Measurements from ENCODE around the gene PLXNB2.
A peak's percentile ranks its signal among the peaks of the same experiment; 100 is the strongest.

Gene PLXNB2

DNA sequence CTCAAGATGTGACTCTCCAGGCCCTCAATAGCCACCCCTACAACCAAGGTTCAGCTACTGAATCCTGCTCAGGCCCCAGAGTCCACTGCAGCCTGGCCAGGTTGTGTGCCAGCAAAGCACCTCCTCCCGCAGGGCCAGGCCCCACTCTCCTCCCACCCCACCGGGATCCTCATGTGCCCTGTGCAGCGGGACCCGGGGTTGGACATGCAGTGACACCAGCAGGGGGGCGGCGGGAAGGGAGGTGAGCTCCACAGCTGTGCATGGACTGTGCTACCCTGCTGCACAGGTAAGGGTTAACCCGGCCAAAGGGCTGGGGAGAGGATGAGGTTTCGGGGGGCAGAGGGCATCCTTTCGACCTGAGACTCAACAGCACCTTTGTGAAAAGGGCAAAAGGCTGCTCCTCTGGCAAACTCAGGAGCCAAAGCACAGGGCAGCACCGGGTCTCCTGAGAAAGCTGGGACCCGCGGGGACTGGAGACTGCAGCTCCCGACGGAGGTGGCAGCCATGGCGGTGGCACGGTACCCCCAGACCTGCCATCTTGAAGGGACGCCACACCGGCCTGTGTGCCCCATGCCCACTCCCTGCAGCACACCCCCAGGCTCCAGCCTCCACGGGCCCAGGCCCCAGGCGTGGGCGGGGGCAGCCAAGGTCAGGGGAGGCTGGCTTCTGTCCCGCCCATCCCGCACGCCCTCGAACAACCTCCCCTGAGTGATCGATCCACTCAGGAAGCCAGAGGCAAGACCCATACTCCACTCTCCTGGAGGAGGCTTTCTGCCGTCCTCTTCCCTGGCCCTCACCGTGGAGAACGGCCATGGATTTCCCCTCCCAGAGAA lies 10.6 kb downstream of the PLXNB2 start:
- H3K27ac ChIP-seq (ENCODE audit: low read depth, low read length, severe bottlenecking): no peak overlapping the region
- H3K4me3 ChIP-seq (ENCODE audit: extremely low read depth, insufficient read depth, low read length, poor library complexity, severe bottlenecking): no peak overlapping the region
- WGBS, 2 experiments (ENCODE audit: insufficient coverage in 2 of 2): 92 to 94% methylated on average over 23 to 25 of the region's 29 CpGs
- no peaks in the 10 kb centered on the region for H3K9me3 ChIP-seq (ENCODE audit: control insufficient read depth, low read length)
- H3K36me3 ChIP-seq (ENCODE audit: control insufficient read depth, insufficient read depth, low read length): peaks cover 26% of the 10 kb centered on the region
- H3K4me1 ChIP-seq (ENCODE audit: control insufficient read depth, insufficient read depth, low read length, poor library complexity, severe bottlenecking): peaks cover 35% of the 10 kb centered on the region

DNA sequence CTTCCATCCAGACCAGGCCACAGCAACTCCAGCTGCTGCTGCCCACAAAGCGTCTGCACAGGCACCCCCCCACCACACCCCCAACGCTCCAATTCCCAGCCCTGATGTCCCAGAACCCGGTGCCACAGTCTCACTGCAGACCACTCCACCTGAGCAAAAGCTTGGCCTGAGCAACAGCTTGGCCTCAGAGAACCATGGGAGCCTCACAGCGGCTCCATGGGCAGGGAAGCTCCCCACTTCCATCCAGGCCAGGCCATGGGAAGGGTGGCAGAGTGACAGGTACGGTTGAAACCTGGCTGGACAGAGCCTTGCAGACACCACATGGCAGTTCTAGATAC lies 13.2 kb downstream of the PLXNB2 start:
- Histone ChIP-seq H3K9me3 (ENCODE audit: control insufficient read depth, low read length) (no peaks in the 10 kb centered on the region), H3K27ac (ENCODE audit: low read depth, low read length, severe bottlenecking) (peak overlapping the region; percentile 96), H3K4me1 (ENCODE audit: control insufficient read depth, insufficient read depth, low read length, poor library complexity, severe bottlenecking) (peaks cover 20% of the 10 kb centered on the region), H3K4me3 (ENCODE audit: extremely low read depth, insufficient read depth, low read length, poor library complexity, severe bottlenecking) (no peak overlapping the region), H3K36me3 (ENCODE audit: control insufficient read depth, insufficient read depth, low read length) (peaks cover 40% of the 10 kb centered on the region)
- 83 to 88% methylated on average over 2 to 5 of the region's 5 CpGs for WGBS, 2 experiments (ENCODE audit: insufficient coverage in 2 of 2)

DNA sequence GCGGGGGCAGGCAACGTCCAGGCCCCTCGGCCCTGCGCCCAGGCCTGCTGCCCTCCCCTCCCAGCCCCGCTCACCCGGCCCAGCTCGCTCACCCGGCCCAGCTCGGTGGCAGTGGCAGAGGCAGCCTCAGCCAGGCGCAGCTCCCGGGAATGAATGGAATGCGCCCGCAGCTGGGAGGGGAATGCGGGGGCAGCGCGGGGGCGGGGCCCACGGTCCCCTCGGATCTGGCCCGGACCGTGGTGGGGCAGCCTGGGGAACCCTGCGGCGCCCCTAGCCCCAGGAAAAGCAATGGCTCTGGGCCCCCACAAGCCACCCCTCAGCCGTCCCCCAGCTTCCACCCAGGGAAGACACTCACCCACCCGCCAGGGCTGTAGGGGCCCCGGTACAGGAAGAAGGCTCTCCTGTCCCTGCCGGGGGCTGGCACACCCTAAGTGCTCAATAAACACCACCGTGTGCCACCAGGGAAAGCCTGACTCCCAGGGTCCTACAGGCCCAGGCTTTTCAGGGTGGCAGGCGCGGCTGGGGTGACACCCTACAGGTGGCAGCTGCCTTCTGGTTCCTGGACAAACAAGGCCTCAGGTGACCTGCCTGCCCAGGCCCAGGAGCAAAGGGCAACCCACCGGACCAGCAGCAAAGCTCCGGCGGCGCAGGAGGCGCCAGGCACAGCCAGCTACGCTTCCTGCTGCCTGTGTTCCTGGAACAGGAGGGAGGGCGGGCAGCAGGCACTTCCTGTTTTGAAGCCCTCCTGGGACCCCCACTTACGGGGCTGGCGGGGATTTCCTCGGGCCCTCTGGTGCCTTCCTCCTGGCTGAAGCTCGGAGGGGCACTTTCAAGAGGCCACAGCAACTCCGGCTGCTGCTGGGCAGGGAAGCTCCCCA lies 13.8 kb downstream of the PLXNB2 start:
- WGBS, 2 experiments (ENCODE audit: insufficient coverage in 2 of 2): 27 to 30% methylated on average over 27 to 34 of the region's 42 CpGs
- H3K4me3 ChIP-seq (ENCODE audit: extremely low read depth, insufficient read depth, low read length, poor library complexity, severe bottlenecking): peak overlapping the region; percentile 1
- H3K4me1 ChIP-seq (ENCODE audit: control insufficient read depth, insufficient read depth, low read length, poor library complexity, severe bottlenecking): peaks cover 20% of the 10 kb centered on the region

DNA sequence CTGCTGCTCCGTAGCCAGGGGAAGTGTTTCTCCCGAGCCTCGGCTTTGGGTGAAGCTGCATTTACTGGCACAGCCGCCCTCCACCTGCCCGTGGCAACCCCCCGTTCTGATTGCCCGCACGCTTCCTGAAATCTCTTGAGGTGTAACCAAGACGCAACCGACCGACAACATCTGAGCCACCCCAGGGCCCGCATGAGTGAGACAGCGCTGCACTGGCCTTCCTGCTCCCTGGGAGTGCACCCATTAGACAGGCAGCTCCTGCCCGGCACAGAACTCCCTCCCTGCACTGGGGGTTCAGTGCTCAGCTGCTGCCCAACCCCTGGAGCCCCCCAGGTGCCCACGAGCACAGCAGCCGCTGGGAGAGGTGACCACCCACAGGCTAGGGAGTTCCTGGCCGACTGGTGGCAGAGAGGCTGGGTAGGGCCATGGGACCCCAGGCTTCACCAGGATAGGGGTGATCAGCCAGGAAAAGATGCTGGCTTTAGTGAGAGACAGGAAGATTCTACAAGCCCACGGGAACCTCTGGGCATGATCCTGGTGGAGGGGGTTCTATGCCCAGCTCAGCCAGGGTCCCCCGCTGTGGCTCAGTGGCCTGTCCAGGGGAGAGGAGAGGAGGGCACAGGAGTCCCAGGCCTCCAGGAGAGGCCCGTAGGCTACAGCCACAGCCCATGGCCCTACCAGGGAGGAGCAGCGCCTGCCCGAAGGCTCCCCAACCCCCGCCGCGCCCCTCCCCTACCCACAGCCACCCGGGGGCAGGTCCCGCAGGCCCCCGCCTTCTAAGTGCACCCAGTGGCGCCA lies 14.6 kb downstream of the PLXNB2 start:
- 73 to 85% methylated on average over 19 to 24 of the region's 29 CpGs for WGBS, 2 experiments (ENCODE audit: insufficient coverage in 2 of 2)
- H3K4me3 ChIP-seq (ENCODE audit: extremely low read depth, insufficient read depth, low read length, poor library complexity, severe bottlenecking): peak overlapping the region; percentile 2
- no peaks in the 10 kb centered on the region for H3K9me3 ChIP-seq (ENCODE audit: control insufficient read depth, low read length)
- peaks cover 20% of the 10 kb centered on the region for H3K4me1 ChIP-seq (ENCODE audit: control insufficient read depth, insufficient read depth, low read length, poor library complexity, severe bottlenecking)
- H3K27ac ChIP-seq (ENCODE audit: low read depth, low read length, severe bottlenecking): peak overlapping the region; percentile 96
- H3K36me3 ChIP-seq (ENCODE audit: control insufficient read depth, insufficient read depth, low read length): peaks cover 54% of the 10 kb centered on the region

More for the DNA sequence above, 13.8 kb downstream of the PLXNB2 start:
- Histone ChIP-seq H3K27ac (ENCODE audit: low read depth, low read length, severe bottlenecking) (peak overlapping the region; percentile 96), H3K9me3 (ENCODE audit: control insufficient read depth, low read length) (no peaks in the 10 kb centered on the region), H3K36me3 (ENCODE audit: control insufficient read depth, insufficient read depth, low read length) (peaks cover 46% of the 10 kb centered on the region)

DNA sequence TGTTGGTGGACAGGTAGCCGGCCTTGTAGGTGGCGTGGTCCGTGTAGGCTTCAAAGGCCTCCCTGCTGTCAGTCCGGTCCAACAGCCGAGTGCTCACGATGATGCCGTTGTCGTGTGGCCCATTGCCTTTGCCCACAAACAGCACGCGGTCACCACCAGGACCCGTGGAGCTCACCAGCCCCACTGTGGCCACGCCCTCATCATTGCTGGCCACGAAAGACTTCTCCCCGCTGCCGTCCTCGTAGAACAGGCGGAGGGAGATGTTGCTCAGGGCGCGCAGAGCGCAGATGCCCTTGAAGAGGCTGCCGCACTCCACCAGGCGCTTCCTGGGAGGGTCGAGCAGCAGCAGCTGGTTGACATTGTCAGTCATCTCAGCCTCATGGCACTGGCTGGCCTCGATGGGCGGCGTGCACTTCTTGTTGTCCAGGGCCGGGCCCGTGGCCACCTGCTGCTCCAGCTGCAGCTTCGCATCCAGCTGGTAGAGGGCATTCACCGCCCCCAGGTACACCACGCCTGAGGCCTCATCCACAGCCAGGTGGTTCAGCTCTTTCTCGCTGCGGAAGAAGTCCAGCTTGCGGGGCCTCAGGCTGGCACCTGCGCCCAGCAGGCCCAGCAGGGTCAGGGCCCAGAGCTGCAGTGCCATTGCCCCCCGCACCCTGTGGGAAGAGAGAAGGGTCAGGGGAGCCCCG lies 17.4 kb downstream of the PLXNB2 start:
- H3K4me3 ChIP-seq (ENCODE audit: extremely low read depth, insufficient read depth, low read length, poor library complexity, severe bottlenecking): no peak overlapping the region
- peaks cover 72% of the 10 kb centered on the region for H3K36me3 ChIP-seq (ENCODE audit: control insufficient read depth, insufficient read depth, low read length)
- WGBS, 2 experiments (ENCODE audit: insufficient coverage in 2 of 2): 97 to 98% methylated on average over 36 to 37 of the region's 37 CpGs
- H3K4me1 ChIP-seq (ENCODE audit: control insufficient read depth, insufficient read depth, low read length, poor library complexity, severe bottlenecking): peaks cover 20% of the 10 kb centered on the region
- no peaks in the 10 kb centered on the region for H3K9me3 ChIP-seq (ENCODE audit: control insufficient read depth, low read length)
- no peak overlapping the region for H3K27ac ChIP-seq (ENCODE audit: low read depth, low read length, severe bottlenecking)

DNA sequence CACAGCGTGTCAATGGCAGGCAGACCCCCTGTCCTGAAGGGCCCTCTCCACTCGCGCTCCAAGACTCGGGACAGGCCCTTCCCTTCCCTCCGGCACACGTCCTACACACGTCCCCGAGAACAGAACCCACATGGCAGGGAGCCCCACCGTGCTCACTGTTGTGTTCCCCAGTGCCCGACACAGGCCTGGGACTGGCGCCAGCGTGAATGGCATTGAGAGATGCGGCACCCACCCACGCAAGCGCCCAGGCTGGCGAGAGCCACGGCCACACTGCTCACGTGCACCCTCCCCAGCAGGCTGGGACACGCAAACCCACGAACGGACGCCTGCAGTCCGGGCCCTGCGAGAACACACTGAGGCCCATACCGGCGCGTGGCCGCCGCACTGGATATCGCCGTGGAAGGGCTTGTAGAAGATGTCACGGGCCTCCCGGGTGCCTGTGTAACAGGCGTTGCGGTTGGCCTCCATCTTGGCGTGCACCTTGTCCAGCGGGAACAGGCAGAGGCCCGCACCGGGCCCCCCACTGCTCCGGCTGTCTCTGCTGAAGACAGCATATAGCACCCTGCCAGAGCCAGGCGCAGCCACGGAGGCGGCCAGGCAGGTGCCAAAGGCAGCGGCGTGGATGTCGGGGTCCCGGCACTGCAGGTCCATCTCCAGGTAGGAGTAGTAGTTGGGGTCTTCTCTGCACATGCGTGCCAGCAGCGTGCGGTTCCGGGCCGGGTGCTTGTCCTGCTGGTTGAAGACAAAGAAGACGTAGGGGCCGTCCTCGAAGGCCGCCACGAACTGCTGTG lies 18.1 kb downstream of the PLXNB2 start:
- WGBS, 2 experiments (ENCODE audit: insufficient coverage in 2 of 2): 97 to 98% methylated on average over 54 to 57 of the region's 57 CpGs
- peaks cover 76% of the 10 kb centered on the region for H3K36me3 ChIP-seq (ENCODE audit: control insufficient read depth, insufficient read depth, low read length)

DNA sequence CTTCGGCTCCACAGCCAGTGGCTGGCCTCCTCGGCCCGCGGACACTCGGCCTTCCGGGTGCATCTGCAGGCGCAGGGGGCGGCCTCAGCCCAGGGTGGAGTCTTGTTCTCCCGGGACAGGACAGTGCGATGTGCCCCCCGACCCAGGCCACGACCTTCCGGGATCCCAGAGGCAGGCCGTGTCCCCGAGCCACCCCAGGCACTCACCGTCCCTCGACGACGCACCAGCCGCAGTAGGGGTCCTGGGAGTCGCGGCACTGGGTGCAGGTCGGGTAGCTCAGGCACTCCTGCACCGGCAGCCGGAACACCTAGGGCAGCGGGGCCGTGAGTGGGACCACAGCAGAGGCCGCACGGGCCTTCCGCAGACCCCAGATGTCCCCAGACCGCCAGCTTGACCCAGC lies 19.7 kb downstream of the PLXNB2 start:
- no peak overlapping the region for H3K27ac ChIP-seq (ENCODE audit: low read depth, low read length, severe bottlenecking)
- no peak overlapping the region for H3K4me3 ChIP-seq (ENCODE audit: extremely low read depth, insufficient read depth, low read length, poor library complexity, severe bottlenecking)
- 95 to 97% methylated on average over 31 of the region's 31 CpGs for whole genome bisulfite sequencing, 2 experiments (ENCODE audit: insufficient coverage in 2 of 2)
- no peaks in the 10 kb centered on the region for H3K9me3 ChIP-seq (ENCODE audit: control insufficient read depth, low read length)
- H3K4me1 ChIP-seq (ENCODE audit: control insufficient read depth, insufficient read depth, low read length, poor library complexity, severe bottlenecking): peaks cover 7% of the 10 kb centered on the region
- peaks cover 87% of the 10 kb centered on the region for H3K36me3 ChIP-seq (ENCODE audit: control insufficient read depth, insufficient read depth, low read length)

More for the DNA sequence above, 18.1 kb downstream of the PLXNB2 start:
- no peaks in the 10 kb centered on the region for H3K9me3 ChIP-seq (ENCODE audit: control insufficient read depth, low read length)
- no peak overlapping the region for H3K27ac ChIP-seq (ENCODE audit: low read depth, low read length, severe bottlenecking)
- H3K4me3 ChIP-seq (ENCODE audit: extremely low read depth, insufficient read depth, low read length, poor library complexity, severe bottlenecking): no peak overlapping the region
- H3K4me1 ChIP-seq (ENCODE audit: control insufficient read depth, insufficient read depth, low read length, poor library complexity, severe bottlenecking): peaks cover 18% of the 10 kb centered on the region

DNA sequence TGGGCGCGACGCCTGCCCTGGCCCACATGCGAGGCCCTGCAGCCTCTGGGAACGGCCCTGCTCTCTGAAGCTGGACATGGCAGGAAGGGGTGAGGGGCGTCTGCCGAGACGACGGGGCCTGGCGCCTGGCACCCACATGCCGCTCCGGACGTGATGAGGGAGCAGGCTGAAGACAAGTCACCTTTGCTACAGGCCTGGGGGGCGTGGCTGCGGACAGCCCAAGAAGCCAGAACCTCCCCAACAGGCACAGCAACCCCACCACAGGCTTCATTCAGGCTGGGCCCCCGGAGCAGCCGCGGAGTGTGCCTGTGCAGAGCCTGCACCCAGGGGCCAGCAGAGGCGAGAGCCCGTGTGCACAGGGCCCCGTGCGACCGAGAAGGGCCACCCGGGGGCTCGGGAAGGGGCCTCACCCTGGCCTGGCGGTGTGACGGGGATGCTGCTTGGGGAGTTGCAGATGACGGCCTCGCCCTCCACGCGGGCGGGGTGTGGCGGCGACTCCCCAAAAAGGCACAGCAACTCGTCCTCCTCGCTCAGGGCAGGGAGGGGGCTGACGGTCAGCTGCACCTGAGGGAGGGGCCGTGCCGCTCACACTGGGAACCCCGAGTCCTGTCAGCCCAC lies 20.6 kb downstream of the PLXNB2 start:
- WGBS, 2 experiments (ENCODE audit: insufficient coverage in 2 of 2): 96 to 97% methylated on average over 34 to 36 of the region's 40 CpGs
- peaks cover 89% of the 10 kb centered on the region for H3K36me3 ChIP-seq (ENCODE audit: control insufficient read depth, insufficient read depth, low read length)
- no peak overlapping the region for H3K27ac ChIP-seq (ENCODE audit: low read depth, low read length, severe bottlenecking)
- H3K4me1 ChIP-seq (ENCODE audit: control insufficient read depth, insufficient read depth, low read length, poor library complexity, severe bottlenecking): peaks cover 8% of the 10 kb centered on the region
- H3K4me3 ChIP-seq (ENCODE audit: extremely low read depth, insufficient read depth, low read length, poor library complexity, severe bottlenecking): no peak overlapping the region
- no peaks in the 10 kb centered on the region for H3K9me3 ChIP-seq (ENCODE audit: control insufficient read depth, low read length)

DNA sequence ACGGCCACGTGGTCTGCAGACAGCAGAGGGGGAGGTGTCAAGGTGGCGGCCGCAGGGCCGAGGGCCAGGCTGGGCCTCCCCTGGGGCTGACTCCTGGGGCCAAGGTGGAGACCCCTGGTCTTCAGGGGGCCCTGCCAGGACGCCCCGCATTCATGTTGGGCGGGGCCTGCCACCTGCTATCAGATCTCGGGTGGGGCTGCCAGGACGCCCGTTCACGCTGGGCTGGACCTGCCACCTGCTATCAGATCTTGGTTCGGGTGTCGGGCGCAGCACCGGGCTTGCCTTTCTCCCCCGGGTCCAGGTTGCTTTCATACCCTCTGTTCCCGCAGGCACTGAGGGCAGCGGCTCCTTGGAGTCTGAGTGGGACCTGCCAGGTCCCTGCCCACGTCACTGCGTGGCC lies 21.2 kb downstream of the PLXNB2 start:
- Histone ChIP-seq H3K27ac (ENCODE audit: low read depth, low read length, severe bottlenecking) (no peak overlapping the region), H3K4me1 (ENCODE audit: control insufficient read depth, insufficient read depth, low read length, poor library complexity, severe bottlenecking) (peaks cover 8% of the 10 kb centered on the region), H3K4me3 (ENCODE audit: extremely low read depth, insufficient read depth, low read length, poor library complexity, severe bottlenecking) (no peak overlapping the region), H3K9me3 (ENCODE audit: control insufficient read depth, low read length) (no peaks in the 10 kb centered on the region), H3K36me3 (ENCODE audit: control insufficient read depth, insufficient read depth, low read length) (peaks cover 89% of the 10 kb centered on the region)
- WGBS, 2 experiments (ENCODE audit: insufficient coverage in 2 of 2): 96 to 97% methylated on average over 18 to 21 of the region's 21 CpGs

Measured in mesodermal cell (in vitro differentiated cells).